GM10248 (cell line): ENCODE results near the gene ARHGAP24.

ENCODE experiments used
- CTCF ChIA-PET: fragments of 300-600 bp; sonication (Branson Sonifier 250); formaldehyde crosslinking; extraction: SDS; loops from one replicate; lab custom pipeline; 2021; ENCODE audit warnings: antibody characterized with exemption; lab: Yijun Ruan, JAX
- POLR2A ChIA-PET: fragments of 350-650 bp; sonication (Branson Sonifier 250); formaldehyde crosslinking; extraction: SDS; loops from one replicate; lab custom pipeline; 2020; ENCODE audit warnings: antibody characterized with exemption; lab: Yijun Ruan, JAX
- DNase-seq: peaks from one replicate; pipeline ENCODE4 v3.0.0; 2012; ENCODE audit errors: extremely low spot score
- TF ChIP-seq, protein P1 (sequence below): IDR thresholded peaks from 2 replicates; pipeline ENCODE4 v1.5.1; 2012; ENCODE audit warnings: mild to moderate bottlenecking, low read depth; ENCODE audit errors: extremely low read depth, missing control alignments, control extremely low read depth

Gene ARHGAP24

GRCh38 chr4:86001591-86001990, 526.6 kb downstream of the ARHGAP24 start:
- no peak for DNase-seq
- TF ChIP-seq, protein P1, sequence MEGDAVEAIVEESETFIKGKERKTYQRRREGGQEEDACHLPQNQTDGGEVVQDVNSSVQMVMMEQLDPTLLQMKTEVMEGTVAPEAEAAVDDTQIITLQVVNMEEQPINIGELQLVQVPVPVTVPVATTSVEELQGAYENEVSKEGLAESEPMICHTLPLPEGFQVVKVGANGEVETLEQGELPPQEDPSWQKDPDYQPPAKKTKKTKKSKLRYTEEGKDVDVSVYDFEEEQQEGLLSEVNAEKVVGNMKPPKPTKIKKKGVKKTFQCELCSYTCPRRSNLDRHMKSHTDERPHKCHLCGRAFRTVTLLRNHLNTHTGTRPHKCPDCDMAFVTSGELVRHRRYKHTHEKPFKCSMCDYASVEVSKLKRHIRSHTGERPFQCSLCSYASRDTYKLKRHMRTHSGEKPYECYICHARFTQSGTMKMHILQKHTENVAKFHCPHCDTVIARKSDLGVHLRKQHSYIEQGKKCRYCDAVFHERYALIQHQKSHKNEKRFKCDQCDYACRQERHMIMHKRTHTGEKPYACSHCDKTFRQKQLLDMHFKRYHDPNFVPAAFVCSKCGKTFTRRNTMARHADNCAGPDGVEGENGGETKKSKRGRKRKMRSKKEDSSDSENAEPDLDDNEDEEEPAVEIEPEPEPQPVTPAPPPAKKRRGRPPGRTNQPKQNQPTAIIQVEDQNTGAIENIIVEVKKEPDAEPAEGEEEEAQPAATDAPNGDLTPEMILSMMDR, result no peak
- ChIA-PET POLR2A (no interaction called here), CTCF (no interaction called here)

DNA sequence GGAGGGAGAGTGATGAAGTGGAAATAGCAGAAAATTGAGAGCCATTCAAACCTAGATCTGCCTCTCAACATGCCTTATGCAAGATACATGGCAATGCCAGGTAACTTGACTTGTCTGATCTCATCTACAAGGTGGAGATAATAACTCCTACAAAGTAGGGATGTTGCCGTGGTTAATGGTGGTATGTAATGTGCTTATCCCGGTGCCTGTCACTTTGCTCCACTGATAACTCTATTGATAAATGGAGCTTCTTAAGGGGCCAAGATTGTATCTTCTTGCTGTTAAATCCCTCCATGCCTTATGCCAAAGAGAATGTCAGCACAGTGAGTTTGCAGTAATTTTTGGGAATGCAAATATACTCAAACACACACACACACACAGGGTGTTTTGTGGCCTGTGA, 529.1 kb downstream of the ARHGAP24 start:
- no peak for DNase-seq
- ChIA-PET CTCF (no interaction called here), POLR2A (no interaction called here)
- TF ChIP-seq, protein P1, result no peak

DNA sequence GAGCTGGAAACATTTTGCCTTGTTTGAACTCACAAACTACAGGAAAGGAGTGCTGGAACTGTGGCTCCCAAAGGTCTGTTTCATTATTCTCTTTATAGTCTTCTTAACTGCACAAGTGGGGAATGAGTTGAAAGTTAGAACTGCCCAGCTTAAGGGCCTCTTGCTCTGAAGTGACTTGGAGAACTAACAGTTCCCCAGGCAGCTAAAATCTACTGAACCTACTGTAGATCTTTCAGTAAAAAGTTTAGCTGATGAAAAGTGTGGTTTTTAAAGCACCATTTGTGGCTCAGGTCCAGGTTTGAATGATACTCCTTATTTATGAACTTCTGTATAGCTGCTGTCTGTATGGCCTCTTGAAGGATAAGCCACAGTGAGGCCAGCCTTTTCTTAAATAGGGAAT, 531.1 kb downstream of the ARHGAP24 start:
- CTCF ChIA-PET, result interaction anchor here (0.8 kb wide), 1 partner anchor 8 kb away, joined by 3 read pairs; no protein-coding TSS in a partner anchor
- no peak for DNase-seq
- TF ChIP-seq, protein P1, result no peak
- POLR2A ChIA-PET, result no interaction called here

GRCh38 chr4:86007042-86007441, 532.1 kb downstream of the ARHGAP24 start:
- POLR2A ChIA-PET, result no interaction called here
- no peak for DNase-seq
- CTCF ChIA-PET, result interaction anchor here (0.8 kb wide), 1 partner anchor 9 kb away, joined by 3 read pairs; no protein-coding TSS in a partner anchor
- TF ChIP-seq, protein P1, result no peak

GRCh38 chr4:86011117-86011516, 536.2 kb downstream of the ARHGAP24 start:
- CTCF ChIA-PET, result no interaction called here

GRCh38 chr4:86013621-86014020, 538.7 kb downstream of the ARHGAP24 start:
- ChIA-PET POLR2A (no interaction called here), CTCF (no interaction called here)
- TF ChIP-seq, protein P1, result no peak
- no peak for DNase-seq

More at GRCh38 chr4:86011117-86011516, 536.2 kb downstream of the ARHGAP24 start:
- DNase-seq, result no peak
- POLR2A ChIA-PET, result no interaction called here
- TF ChIP-seq, protein P1, result no peak
